Measurements from ENCODE around the gene HSPA12B. TPM values are rescaled to one million over a fixed set of nuclear protein-coding genes. Genes with fewer than 3 reads are reported as not detected.
A peak's percentile ranks its signal among the peaks of the same experiment; 100 is the strongest.

Gene HSPA12B
- total RNA-seq, 1 experiment from 2014 or later = not detected

- no peak for DNase-seq (ENCODE audit: low read depth)
Measured at GRCh38 chr20:3747471-3747870, 15.0 kb downstream of the HSPA12B start.

GRCh38 chr20:3748073-3748472 is 15.6 kb downstream of the HSPA12B start:
- DNase-seq (ENCODE audit: low read depth) = no peak

- no peak for DNase-seq (ENCODE audit: low read depth)
Measured at GRCh38 chr20:3749087-3749688, 16.7 kb downstream of the HSPA12B start.

GRCh38 chr20:3749689-3750531 is 17.4 kb downstream of the HSPA12B start:
- DNase-seq (ENCODE audit: low read depth) = peak; percentile 65

DNA sequence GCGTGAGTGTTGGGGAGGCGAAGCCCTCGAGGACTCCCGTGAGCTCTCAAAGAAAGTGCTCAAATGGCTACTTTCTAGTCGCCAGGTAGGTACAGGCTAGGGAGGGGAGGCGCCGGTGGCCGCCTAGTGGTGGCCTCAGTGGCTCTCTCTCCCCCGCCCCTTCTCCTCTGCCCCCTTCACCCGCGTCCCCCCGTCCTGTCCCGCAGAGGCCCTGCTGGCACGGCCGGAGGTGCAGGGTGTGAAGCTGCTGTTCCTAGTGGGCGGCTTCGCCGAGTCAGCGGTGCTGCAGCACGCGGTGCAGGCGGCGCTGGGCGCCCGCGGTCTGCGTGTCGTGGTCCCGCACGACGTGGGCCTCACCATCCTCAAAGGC is 18.8 kb downstream of the HSPA12B start:
- DNase-seq (ENCODE audit: low read depth) = no peak

GRCh38 chr20:3751675-3752385 is 19.3 kb downstream of the HSPA12B start:
- peak; percentile 76 for DNase-seq (ENCODE audit: low read depth)

GRCh38 chr20:3752386-3752759 is 19.9 kb downstream of the HSPA12B start:
- DNase-seq (ENCODE audit: low read depth) = no peak

- DNase-seq (ENCODE audit: low read depth) = peak; percentile 76
Measured at GRCh38 chr20:3753098-3753497, 20.6 kb downstream of the HSPA12B start.

DNA sequence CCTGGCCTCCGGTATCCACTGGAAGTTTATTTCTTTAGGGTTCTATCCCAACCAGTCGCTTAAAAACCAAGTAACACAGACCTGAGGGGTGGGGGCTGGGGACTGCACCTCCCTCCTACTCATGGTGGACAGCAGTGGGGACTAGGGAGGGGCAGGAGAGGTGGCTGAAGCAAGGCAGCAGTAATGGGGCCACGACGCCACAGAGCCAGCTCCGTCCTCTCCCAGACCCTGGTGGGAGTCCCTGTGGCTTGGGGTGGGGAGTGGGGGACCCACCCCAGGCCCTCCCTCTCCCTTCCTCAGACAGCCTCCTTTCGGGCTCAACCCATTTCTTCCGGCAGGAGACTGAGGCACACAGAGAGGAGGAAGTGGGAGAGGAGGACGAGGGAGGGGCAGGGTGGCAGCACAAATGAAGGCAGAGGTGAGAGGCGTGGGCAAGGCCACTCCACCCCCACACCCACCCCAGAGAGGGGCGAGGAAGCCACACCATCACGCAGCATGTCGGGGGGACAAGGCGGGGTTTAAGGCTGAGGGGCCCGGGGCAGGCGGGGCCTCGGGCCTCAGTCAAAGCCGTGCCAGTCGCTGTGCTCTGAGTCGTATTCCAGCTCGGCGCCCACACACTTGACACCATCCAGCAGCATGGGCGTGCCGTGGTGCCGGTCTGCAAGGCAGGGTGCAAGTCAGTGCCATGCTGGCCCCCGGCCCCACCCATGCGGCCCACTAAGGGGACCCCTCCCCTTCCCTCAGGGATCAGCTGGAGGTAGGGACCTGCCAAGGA is 21.2 kb downstream of the HSPA12B start:
- DNase-seq (ENCODE audit: low read depth) = no peak

GRCh38 chr20:3754276-3754630 is 21.8 kb downstream of the HSPA12B start:
- DNase-seq (ENCODE audit: low read depth) = no peak

GRCh38 chr20:3755269-3755668 is 22.8 kb downstream of the HSPA12B start:
- DNase-seq (ENCODE audit: low read depth) = no peak

DNA sequence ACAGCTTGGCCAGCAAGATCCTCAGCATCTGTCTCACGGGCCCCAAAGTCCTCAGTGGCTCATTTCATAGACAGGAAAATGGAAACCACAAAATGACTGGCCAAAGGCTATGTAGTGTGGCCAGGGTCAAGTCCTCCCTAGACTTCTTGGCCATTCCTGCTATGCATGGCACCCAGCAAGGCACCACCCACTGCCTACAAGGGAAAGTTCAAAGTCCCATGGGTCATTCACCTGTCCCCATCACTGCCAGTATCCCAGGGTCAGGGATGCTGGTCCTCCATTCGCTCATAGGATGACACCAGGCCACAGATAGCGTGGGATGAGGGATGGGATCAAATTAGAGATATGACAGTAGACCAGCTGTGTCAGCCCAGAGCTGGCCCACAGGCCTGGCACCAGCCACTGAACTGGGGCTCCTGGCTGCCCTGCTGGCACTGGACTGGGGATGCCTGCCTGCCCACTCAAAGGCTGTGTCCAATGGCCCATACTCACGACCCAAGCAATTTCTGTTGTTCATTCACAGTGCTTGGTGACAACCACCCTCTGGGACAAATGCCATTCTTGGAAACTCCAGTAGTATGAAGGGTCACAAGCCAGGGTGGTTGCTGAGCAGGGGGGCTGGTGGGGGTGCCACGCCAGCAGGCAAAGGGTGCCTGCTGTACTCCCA is 23.5 kb downstream of the HSPA12B start:
- DNase-seq (ENCODE audit: low read depth) = no peak

DNA sequence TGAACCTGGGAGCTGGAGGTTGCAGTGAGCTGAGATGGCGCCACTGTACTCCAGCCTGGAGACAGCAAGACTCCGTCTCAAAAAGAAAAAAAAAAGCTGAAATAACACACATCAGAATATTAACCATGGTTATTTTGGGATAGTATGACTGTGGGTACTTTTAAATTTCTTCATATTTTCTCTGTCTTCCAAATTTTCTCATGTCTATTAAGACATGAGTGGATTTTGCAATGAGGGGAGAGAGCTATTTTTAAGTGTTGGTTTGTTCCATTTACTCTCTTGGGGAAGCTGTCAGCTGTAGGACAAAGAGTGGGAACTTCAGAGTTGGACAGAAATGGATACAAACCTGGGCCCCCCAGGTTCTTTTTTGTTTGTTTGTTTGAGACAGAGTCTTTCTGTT is 24.8 kb downstream of the HSPA12B start:
- DNase-seq (ENCODE audit: low read depth) = no peak

DNA sequence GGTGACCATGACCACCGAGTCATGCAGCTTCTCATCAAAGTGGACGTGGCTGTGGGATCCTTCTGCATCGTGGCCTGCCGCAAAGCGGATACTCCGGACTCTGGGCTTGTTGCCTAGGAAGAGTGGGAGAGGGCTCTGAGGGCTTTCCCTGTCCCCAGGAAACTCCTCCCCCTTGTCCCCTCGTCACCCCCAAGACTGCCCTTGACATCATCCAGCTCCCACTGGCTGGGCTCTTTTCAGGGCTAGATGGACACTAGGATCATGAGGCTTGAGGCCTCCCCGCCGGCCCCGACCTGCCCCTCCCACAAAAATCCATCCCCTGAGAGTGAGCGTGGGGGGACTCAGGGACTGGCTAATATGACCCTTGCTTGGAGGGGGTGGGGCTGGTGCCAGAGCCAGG is 26.1 kb downstream of the HSPA12B start:
- DNase-seq (ENCODE audit: low read depth) = no peak

DNA sequence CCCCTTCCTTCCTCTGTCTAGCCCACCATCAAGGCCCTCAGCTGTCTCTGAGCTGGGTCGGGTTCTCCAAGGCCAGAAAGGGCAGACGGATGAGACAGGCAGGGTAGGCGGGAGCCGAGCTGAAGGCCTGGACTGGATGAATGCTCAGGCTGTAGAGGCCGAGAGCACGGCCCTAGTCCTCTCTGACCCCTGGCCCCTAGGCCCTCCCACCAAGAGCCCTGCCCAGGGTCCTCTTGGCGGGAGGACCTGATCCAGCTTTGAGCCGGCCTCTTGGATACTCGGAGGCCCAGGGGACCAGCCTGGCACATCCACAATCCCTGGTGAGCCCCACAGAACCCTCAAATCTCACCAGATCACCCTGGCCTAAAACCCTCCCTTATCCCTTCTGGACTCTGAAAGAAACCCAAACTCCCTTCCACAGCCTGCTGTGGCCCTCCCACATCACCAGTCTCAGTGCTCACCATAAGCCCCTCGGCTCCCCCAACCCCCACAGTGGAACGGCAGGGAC is 26.9 kb downstream of the HSPA12B start:
- DNase-seq (ENCODE audit: low read depth) = no peak

DNA sequence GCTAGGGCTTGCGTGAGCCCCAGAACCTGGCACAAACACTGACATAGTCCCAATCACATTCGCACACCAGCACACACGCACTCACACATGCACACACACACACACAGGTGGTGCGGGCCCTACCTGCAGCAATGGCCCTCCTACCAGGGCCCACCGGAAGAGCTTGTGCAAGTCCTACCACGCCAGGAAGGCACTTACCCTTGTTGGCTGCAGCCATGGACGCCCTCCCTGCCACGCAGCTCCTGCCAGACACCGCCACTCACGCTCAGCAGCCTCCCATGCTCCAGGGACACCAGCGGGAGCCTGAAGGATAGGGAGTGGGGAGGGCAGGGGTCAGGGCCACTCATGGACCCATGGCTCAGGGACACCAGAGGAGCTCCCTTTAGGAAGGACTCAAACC is 27.4 kb downstream of the HSPA12B start:
- no peak for DNase-seq (ENCODE audit: low read depth)

DNA sequence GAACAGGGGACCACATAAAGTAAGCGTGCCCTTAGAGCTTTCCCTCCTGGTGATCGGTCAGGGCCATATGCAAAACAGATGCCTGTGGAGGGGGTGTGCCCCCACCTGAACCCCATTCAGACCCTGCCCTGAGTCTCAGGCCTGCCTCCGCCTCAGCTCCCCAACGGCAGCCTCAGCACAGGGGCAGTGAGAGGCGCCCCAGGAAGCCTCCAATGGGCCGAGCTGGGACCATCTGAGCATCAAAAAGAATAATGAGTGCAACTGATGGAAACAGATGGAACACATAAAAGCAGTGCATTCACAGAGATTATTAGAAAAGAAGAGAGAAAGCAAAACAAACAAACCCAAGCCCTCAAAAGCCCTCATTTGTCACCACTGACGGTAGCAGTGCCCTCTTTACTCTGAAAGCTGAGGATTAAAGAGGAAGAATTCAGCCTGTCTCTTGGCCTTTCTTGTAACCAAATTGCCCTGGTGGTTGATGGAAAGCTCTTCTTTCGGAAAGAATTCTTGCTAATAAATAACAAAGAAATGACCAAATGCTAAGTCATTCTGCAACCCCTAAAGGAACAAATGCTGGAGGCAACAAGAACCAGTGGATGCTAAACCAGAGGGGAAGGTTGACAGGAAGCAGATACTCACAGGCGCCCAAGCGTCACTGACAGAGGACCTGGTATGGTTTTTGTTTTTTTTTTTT is 28.3 kb downstream of the HSPA12B start:
- DNase-seq (ENCODE audit: low read depth) = no peak

- DNase-seq (ENCODE audit: low read depth) = no peak
Measured at GRCh38 chr20:3763671-3764601, 31.5 kb downstream of the HSPA12B start.

DNA sequence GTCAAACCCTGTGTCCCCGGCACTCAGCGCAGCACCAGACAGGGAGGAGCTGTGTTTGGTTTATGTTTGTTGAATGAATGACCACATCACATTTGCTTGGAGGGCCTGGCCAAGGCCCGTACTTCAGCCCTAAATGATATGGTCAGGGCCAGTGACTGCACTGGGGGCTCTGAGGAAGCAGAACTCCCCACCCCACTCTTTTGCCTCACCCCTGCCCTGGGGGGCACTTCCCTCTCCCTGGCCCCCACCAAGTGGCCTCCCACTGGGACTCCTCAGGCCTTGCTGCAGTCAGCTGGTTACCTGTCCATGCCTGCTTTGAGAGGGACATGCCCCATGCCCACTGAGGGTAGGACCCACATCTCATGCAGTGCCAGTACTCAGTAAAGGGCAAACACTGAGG is 32.2 kb downstream of the HSPA12B start:
- no peak for DNase-seq (ENCODE audit: low read depth)

Data from RPMI7951 (cell line).